Measurements from ENCODE around the gene ANKFN1.

ANKFN1 gene

GRCh38 chr17:56148333-56148732 lies 4.9 kb upstream of the ANKFN1 start:
- no peak for DNase-seq (ENCODE audit: low read depth in 2 of 2)

- no peak for DNase-seq (ENCODE audit: low read depth in 2 of 2)
These were observed 3.8 kb upstream of the ANKFN1 start for GRCh38 chr17:56149266-56150036.

GRCh38 chr17:56150649-56151048 lies 2.6 kb upstream of the ANKFN1 start:
- DNase-seq (ENCODE audit: low read depth in 2 of 2) = no peak

GRCh38 chr17:56157845-56158244 lies 4.6 kb downstream of the ANKFN1 start:
- DNase-seq (ENCODE audit: low read depth in 2 of 2) = no peak

- no peak for DNase-seq (ENCODE audit: low read depth in 2 of 2)
These were observed 5.1 kb downstream of the ANKFN1 start for GRCh38 chr17:56158344-56158743.

GRCh38 chr17:56158915-56159825 lies 5.9 kb downstream of the ANKFN1 start:
- DNase-seq (ENCODE audit: low read depth in 2 of 2) = no peak

- DNase-seq (ENCODE audit: low read depth in 2 of 2) = no peak
These were observed 6.6 kb downstream of the ANKFN1 start for GRCh38 chr17:56159826-56160380.

- no peak for DNase-seq (ENCODE audit: low read depth in 2 of 2)
These were observed 7.1 kb downstream of the ANKFN1 start for GRCh38 chr17:56160422-56160821.

- DNase-seq (ENCODE audit: low read depth in 2 of 2) = no peak
These were observed 11.9 kb downstream of the ANKFN1 start for GRCh38 chr17:56165072-56165641.

GRCh38 chr17:56167491-56167890 lies 14.2 kb downstream of the ANKFN1 start:
- DNase-seq (ENCODE audit: low read depth in 2 of 2) = no peak

- DNase-seq (ENCODE audit: low read depth in 2 of 2) = no peak
These were observed 16.3 kb downstream of the ANKFN1 start for GRCh38 chr17:56169621-56170020.

GRCh38 chr17:56171186-56171959 lies 18.1 kb downstream of the ANKFN1 start:
- DNase-seq (ENCODE audit: low read depth in 2 of 2) = no peak

GRCh38 chr17:56172517-56172982 lies 19.3 kb downstream of the ANKFN1 start:
- DNase-seq (ENCODE audit: low read depth in 2 of 2) = no peak

GRCh38 chr17:56173026-56173425 lies 19.8 kb downstream of the ANKFN1 start:
- no peak for DNase-seq (ENCODE audit: low read depth in 2 of 2)

- DNase-seq (ENCODE audit: low read depth in 2 of 2) = no peak
These were observed 20.9 kb downstream of the ANKFN1 start for GRCh38 chr17:56173958-56174835.

- no peak for DNase-seq (ENCODE audit: low read depth in 2 of 2)
These were observed 22.2 kb downstream of the ANKFN1 start for GRCh38 chr17:56175299-56175955.

- DNase-seq (ENCODE audit: low read depth in 2 of 2) = no peak
These were observed 22.8 kb downstream of the ANKFN1 start for GRCh38 chr17:56176091-56176490.

GRCh38 chr17:56177361-56177760 lies 24.1 kb downstream of the ANKFN1 start:
- no peak for DNase-seq (ENCODE audit: low read depth in 2 of 2)

GRCh38 chr17:56178203-56178602 lies 24.9 kb downstream of the ANKFN1 start:
- DNase-seq (ENCODE audit: low read depth in 2 of 2) = no peak

GRCh38 chr17:56182081-56182480 lies 28.8 kb downstream of the ANKFN1 start:
- no peak for DNase-seq (ENCODE audit: low read depth in 2 of 2)

Measured in stimulated activated CD8-positive, alpha-beta memory T cell treated with anti-CD3 and anti-CD28 coated beads, Interleukin-7, amount 100 ng/mL, for 4 hours (primary cell).